Skeletal muscle satellite cell (primary cell): ENCODE results near the gene LYPD4.

ENCODE experiments used
- H3K27me3 ChIP-seq: 2 replicates; pipeline ENCODE4 v1.7.0; 2013; ENCODE audit warnings: low read length; ENCODE audit not compliant: control insufficient read depth, insufficient read depth
- H3K36me3 ChIP-seq: 2 replicates; pipeline ENCODE4 v1.7.0; 2013; ENCODE audit warnings: mild to moderate bottlenecking, control low read depth, low read length; ENCODE audit not compliant: insufficient read depth
- H3K4me1 ChIP-seq: 2 replicates; pipeline ENCODE4 v1.7.0; 2013; ENCODE audit warnings: low read length; ENCODE audit not compliant: control insufficient read depth, insufficient read depth
- H3K4me2 ChIP-seq: 2 replicates; pipeline ENCODE4 v1.7.0; 2013; ENCODE audit warnings: mild to moderate bottlenecking, low read length
- H3K4me3 ChIP-seq: 2 replicates; pipeline ENCODE4 v1.7.0; 2013; ENCODE audit warnings: low read length
- H3K9ac ChIP-seq: 2 replicates; pipeline ENCODE4 v1.7.0; 2013; ENCODE audit warnings: mild to moderate bottlenecking, low read depth, low read length, moderate library complexity
- H3K9me3 ChIP-seq: replicated peaks from 2 replicates; pipeline ENCODE4 v1.7.0; 2013; ENCODE audit warnings: mild to moderate bottlenecking, control low read depth, low read length

Gene LYPD4

DNA sequence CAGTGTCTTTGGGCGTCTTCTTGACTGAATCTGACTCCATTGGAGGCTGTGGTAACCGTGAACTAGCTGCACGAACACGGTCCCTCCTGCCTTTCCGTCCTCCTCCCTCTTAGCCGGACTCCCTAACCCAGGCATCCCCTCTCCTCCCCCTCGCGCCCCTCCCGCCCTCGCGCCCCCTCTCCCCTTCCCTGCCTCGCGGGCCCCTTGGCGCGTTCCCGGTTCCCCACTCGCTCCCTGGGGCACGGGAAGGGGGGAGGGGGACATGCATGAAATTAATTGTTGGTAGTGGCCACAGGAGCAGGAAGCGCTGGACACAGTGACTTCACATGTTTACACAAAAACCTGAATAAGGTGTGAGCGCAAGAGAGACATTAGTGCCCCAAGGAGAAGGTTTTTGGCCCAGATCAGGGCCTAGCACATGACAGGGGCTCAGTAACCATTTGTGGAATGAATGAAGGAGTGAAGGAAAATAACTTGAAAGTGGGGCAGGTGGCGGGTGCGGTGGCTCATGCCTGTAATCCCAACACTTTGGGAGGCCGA, 638 bp upstream of the LYPD4 start:
- H3K27me3 ChIP-seq = peaks cover 7% of the 10 kb centered on the region
- H3K4me1 ChIP-seq = no peaks in the 10 kb centered on the region
- H3K9me3 ChIP-seq = no peaks in the 10 kb centered on the region
- H3K9ac ChIP-seq = no peak overlapping the region
- no peak overlapping the region for H3K4me3 ChIP-seq
- H3K36me3 ChIP-seq = no peaks in the 10 kb centered on the region
- no peak overlapping the region for H3K4me2 ChIP-seq

GRCh38 chr19:41845001-41845050, 343 bp upstream of the LYPD4 start, which contains the start of gene DMRTC2:
DMRTC2 (plus strand) TSS chr19:41845042; CDS start chr19:41847429, 2,387 bp downstream.
- Histone ChIP-seq H3K4me2 (no peak within 1 kb of the TSS), H3K27me3 (peaks cover 4% of the 10 kb centered on the region), H3K36me3 (no peaks in the 10 kb centered on the region), H3K4me1 (no peaks in the 10 kb centered on the region), H3K4me3 (no peak within 1 kb of the TSS), H3K9me3 (no peaks in the 10 kb centered on the region), H3K9ac (no peak within 1 kb of the TSS)

DNA sequence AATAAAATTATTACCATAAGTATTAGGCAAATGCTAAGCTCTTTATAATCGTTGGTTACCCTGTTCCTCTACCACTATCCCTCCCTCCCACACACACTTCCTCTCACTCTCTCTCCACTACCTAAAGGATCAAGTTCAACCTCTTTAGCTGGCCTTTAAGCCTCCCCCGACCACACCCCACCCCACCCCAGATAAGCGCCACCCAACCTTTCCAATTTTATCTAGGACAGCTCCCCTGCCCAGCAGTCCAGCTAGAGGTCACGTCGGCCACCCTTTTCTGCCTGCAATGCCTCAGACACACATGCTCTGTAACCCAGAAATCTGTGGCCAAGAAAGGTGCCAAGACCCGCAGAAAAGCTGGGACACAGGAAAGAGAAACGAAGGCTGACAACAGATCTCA, 1.1 kb downstream of the LYPD4 start:
- no peak overlapping the region for H3K9ac ChIP-seq
- H3K4me3 ChIP-seq = no peak overlapping the region
- no peaks in the 10 kb centered on the region for H3K4me1 ChIP-seq
- H3K27me3 ChIP-seq = peaks cover 12% of the 10 kb centered on the region
- no peaks in the 10 kb centered on the region for H3K9me3 ChIP-seq
- H3K36me3 ChIP-seq = no peaks in the 10 kb centered on the region
- no peak overlapping the region for H3K4me2 ChIP-seq

- no peak overlapping the region for H3K4me3 ChIP-seq
- H3K9me3 ChIP-seq = no peaks in the 10 kb centered on the region
- H3K4me1 ChIP-seq = no peaks in the 10 kb centered on the region
- no peaks in the 10 kb centered on the region for H3K36me3 ChIP-seq
- H3K4me2 ChIP-seq = no peak overlapping the region
- no peak overlapping the region for H3K9ac ChIP-seq
- H3K27me3 ChIP-seq = peaks cover 26% of the 10 kb centered on the region
These were observed 5.3 kb downstream of the LYPD4 start for GRCh38 chr19:41839211-41839610.

GRCh38 chr19:41837981-41838708, 6.3 kb downstream of the LYPD4 start:
- Histone ChIP-seq H3K4me2 (no peak overlapping the region), H3K9me3 (no peaks in the 10 kb centered on the region), H3K4me1 (no peaks in the 10 kb centered on the region), H3K9ac (no peak overlapping the region), H3K4me3 (no peak overlapping the region), H3K36me3 (no peaks in the 10 kb centered on the region), H3K27me3 (peaks cover 26% of the 10 kb centered on the region)

DNA sequence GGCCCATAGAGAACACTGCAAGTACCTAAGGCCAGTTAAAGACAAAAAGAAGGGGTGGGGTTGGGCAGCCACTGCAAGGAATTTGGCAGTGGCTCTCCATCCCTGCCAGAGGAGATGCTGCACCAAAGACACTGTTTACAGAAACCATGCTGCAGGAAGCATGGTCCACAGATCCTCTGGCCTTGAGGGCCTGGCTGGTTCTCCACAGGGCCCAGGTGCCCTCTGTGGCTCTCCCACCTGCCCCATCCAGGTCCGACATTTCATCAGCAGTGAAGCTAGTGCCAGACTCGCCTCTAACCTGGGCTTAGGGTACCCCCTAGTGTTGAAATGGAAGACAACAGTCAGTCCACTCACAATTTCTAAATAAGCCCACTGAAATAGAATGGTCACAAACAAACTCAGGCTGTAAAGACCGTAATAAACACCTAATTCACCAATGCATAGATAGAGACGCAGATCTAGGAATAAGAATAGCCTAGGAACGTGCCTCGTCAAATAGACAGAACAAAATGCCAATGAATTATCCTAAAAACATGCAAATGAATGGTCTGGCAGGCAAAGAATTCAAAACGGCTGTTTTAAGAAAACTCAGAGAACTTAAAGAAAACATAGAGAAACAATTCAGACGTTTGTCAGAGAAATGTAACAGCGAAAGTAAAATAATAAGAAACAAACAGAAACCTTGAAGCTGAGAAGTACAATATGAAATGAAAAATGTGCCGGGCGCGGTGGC, 23.3 kb downstream of the LYPD4 start:
- no peak overlapping the region for H3K9ac ChIP-seq
- no peak overlapping the region for H3K4me2 ChIP-seq
- H3K9me3 ChIP-seq = no peaks in the 10 kb centered on the region
- no peaks in the 10 kb centered on the region for H3K36me3 ChIP-seq
- no peaks in the 10 kb centered on the region for H3K27me3 ChIP-seq
- H3K4me1 ChIP-seq = no peaks in the 10 kb centered on the region
- no peak overlapping the region for H3K4me3 ChIP-seq

- H3K27me3 ChIP-seq = no peaks in the 10 kb centered on the region
- H3K4me2 ChIP-seq = no peak overlapping the region
- H3K4me1 ChIP-seq = no peaks in the 10 kb centered on the region
- no peaks in the 10 kb centered on the region for H3K36me3 ChIP-seq
- H3K4me3 ChIP-seq = no peak overlapping the region
- H3K9ac ChIP-seq = no peak overlapping the region
- no peaks in the 10 kb centered on the region for H3K9me3 ChIP-seq
These were observed 27.7 kb downstream of the LYPD4 start for GRCh38 chr19:41816761-41817160.

- Histone ChIP-seq H3K9me3 (no peaks in the 10 kb centered on the region), H3K4me1 (no peaks in the 10 kb centered on the region), H3K9ac (no peak overlapping the region), H3K27me3 (no peaks in the 10 kb centered on the region), H3K36me3 (no peaks in the 10 kb centered on the region), H3K4me2 (no peak overlapping the region), H3K4me3 (no peak overlapping the region)
These were observed 29.2 kb downstream of the LYPD4 start for GRCh38 chr19:41815301-41815700.

DNA sequence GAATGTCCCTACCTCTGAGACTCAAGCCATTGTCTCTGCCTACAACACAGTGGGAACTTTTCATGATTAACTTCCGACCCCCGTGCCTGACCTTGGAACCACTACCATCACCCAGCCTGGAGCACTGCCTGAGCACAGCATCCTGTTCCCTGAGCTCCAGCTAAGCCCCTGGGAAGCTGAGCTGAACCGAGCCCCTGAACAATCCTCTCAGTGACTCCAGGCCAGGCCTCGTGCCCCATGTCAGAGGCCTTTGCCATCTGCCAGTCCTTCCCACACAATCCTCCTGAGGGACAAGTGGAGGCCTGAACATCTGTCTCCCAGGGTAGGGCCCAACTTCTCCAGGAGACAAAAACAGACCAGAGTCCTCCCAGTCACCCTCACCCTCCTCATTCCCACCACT, 30.6 kb downstream of the LYPD4 start:
- H3K4me1 ChIP-seq = no peaks in the 10 kb centered on the region
- no peak overlapping the region for H3K4me2 ChIP-seq
- no peak overlapping the region for H3K4me3 ChIP-seq
- no peaks in the 10 kb centered on the region for H3K36me3 ChIP-seq
- H3K9me3 ChIP-seq = no peaks in the 10 kb centered on the region
- H3K9ac ChIP-seq = no peak overlapping the region
- H3K27me3 ChIP-seq = no peaks in the 10 kb centered on the region

DNA sequence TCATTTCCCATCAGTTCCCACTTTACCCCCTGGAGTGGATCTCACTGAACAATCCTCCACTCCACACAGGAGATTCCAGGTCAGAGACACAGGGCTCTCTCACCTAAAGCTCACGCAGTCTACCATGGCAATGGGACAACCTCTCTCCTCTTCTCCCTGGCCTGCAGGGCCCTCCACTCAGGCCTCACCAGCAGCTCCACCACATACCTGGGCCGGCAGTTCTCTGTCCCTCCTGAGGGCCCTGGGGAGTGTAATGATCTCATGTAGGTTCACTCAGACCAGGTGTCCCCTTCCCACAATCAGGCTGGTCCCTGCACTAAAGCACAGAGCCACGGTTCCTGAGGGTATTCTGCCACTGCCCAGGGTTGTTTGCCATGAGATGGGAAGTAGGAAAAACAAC, 32.5 kb downstream of the LYPD4 start:
- Histone ChIP-seq H3K36me3 (no peaks in the 10 kb centered on the region), H3K4me2 (no peak overlapping the region)

GRCh38 chr19:41811036-41811435, 33.4 kb downstream of the LYPD4 start:
- Histone ChIP-seq H3K9me3 (no peaks in the 10 kb centered on the region), H3K4me3 (no peak overlapping the region), H3K4me2 (no peak overlapping the region), H3K9ac (no peak overlapping the region), H3K36me3 (no peaks in the 10 kb centered on the region), H3K4me1 (no peaks in the 10 kb centered on the region), H3K27me3 (no peaks in the 10 kb centered on the region)

More for the DNA sequence above, 32.5 kb downstream of the LYPD4 start:
- Histone ChIP-seq H3K4me1 (no peaks in the 10 kb centered on the region), H3K9ac (no peak overlapping the region), H3K4me3 (no peak overlapping the region), H3K9me3 (no peaks in the 10 kb centered on the region), H3K27me3 (no peaks in the 10 kb centered on the region)

DNA sequence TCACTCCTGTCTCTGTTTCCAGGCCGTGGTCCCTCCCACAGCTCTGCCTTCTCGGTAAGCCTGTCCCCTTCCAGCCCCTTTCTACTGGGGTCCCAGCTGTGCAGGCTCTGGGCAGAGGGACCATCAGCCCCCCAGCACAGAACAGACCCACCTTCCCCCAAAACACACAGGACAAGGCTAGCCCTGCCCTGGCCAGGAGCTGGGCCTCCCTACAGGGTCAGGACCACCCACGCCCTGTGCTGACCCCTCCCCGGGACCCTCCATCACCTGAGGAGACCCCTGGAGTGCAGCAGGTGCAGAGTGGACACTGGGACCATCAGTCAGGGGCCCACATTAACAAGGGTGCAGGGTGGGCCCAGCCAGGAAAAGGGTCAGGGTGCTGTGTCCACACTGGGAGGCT, 34.2 kb downstream of the LYPD4 start:
- H3K27me3 ChIP-seq = peaks cover 3% of the 10 kb centered on the region
- no peak overlapping the region for H3K4me2 ChIP-seq
- no peaks in the 10 kb centered on the region for H3K36me3 ChIP-seq
- no peak overlapping the region for H3K9ac ChIP-seq
- no peaks in the 10 kb centered on the region for H3K4me1 ChIP-seq
- H3K9me3 ChIP-seq = no peaks in the 10 kb centered on the region
- H3K4me3 ChIP-seq = no peak overlapping the region
